GM12873 (cell line): ENCODE data around the gene SCG5.
A peak's percentile ranks its signal among the peaks of the same experiment; 100 is the strongest.

Experiments used
- CTCF ChIP-seq: IDR thresholded peaks from 2 replicates; pipeline ENCODE4 v1.5.1; 2012; ENCODE audit warnings: low read depth, mild to moderate bottlenecking, moderate library complexity, low read length, control low read depth; ENCODE audit not compliant: insufficient read depth; ENCODE audit errors: missing control alignments

The SCG5 gene

GRCh38 chr15:32637704-32638103, 3.8 kb upstream of the SCG5 start:
- TF ChIP-seq CTCF: no peak

GRCh38 chr15:32642667-32643435, 1.3 kb downstream of the SCG5 start:
- no peak for TF ChIP-seq CTCF

GRCh38 chr15:32643907-32644445, 2.5 kb downstream of the SCG5 start:
- no peak for TF ChIP-seq CTCF

GRCh38 chr15:32646291-32646690, 4.8 kb downstream of the SCG5 start:
- TF ChIP-seq CTCF: no peak

GRCh38 chr15:32649342-32649741, 7.8 kb downstream of the SCG5 start:
- peak; percentile 38 for TF ChIP-seq CTCF

GRCh38 chr15:32651229-32651837, 9.8 kb downstream of the SCG5 start:
- peak; percentile 98 for TF ChIP-seq CTCF

- no peak for TF ChIP-seq CTCF
These were observed 10.7 kb downstream of the SCG5 start for GRCh38 chr15:32652178-32652577.
